NCI-H2029 (cell line): ENCODE data around the gene SORCS3.

ENCODE experiments used
- DNase-seq: peaks from one replicate; lab custom pipeline; 2025; lab: John Stamatoyannopoulos, UW

Gene SORCS3

GRCh38 chr10:104777086-104777799 is 136.2 kb downstream of the SORCS3 start:
- no peak for DNase-seq

GRCh38 chr10:104778371-104778770 is 137.3 kb downstream of the SORCS3 start:
- no peak for DNase-seq

GRCh38 chr10:104779701-104780100 is 138.6 kb downstream of the SORCS3 start:
- no peak for DNase-seq

GRCh38 chr10:104780165-104780564 is 139.1 kb downstream of the SORCS3 start:
- DNase-seq = no peak

GRCh38 chr10:104780946-104781595 is 140.0 kb downstream of the SORCS3 start:
- no peak for DNase-seq

GRCh38 chr10:104784452-104784851 is 143.4 kb downstream of the SORCS3 start:
- DNase-seq = no peak

GRCh38 chr10:104791471-104791870 is 150.4 kb downstream of the SORCS3 start:
- DNase-seq = no peak

- DNase-seq = no peak
Measured at GRCh38 chr10:104795411-104795810, 154.3 kb downstream of the SORCS3 start.

- DNase-seq = no peak
Measured at GRCh38 chr10:104796823-104797222, 155.7 kb downstream of the SORCS3 start.

GRCh38 chr10:104802941-104803340 is 161.9 kb downstream of the SORCS3 start:
- DNase-seq = no peak

- no peak for DNase-seq
Measured at GRCh38 chr10:104804880-104805279, 163.8 kb downstream of the SORCS3 start.

- DNase-seq = no peak
Measured at GRCh38 chr10:104806801-104807200, 165.7 kb downstream of the SORCS3 start.

- no peak for DNase-seq
Measured at GRCh38 chr10:104807581-104808310, 166.7 kb downstream of the SORCS3 start.

GRCh38 chr10:104809288-104810090 is 168.4 kb downstream of the SORCS3 start:
- DNase-seq = peak; percentile 0

- DNase-seq = no peak
Measured at GRCh38 chr10:104811166-104811565, 170.1 kb downstream of the SORCS3 start.

GRCh38 chr10:104816501-104816900 is 175.4 kb downstream of the SORCS3 start:
- DNase-seq = no peak

- no peak for DNase-seq
Measured at GRCh38 chr10:104819731-104820130, 178.6 kb downstream of the SORCS3 start.

GRCh38 chr10:104822088-104822487 is 181.0 kb downstream of the SORCS3 start:
- DNase-seq = no peak

GRCh38 chr10:104824380-104825006 is 183.4 kb downstream of the SORCS3 start:
- no peak for DNase-seq

- no peak for DNase-seq
Measured at GRCh38 chr10:104831272-104831671, 190.2 kb downstream of the SORCS3 start.

- DNase-seq = no peak
Measured at GRCh38 chr10:104834580-104834979, 193.5 kb downstream of the SORCS3 start.

GRCh38 chr10:104835422-104835821 is 194.3 kb downstream of the SORCS3 start:
- DNase-seq = no peak
